Measurements from ENCODE around the gene SIRT4. TPM values are rescaled to one million over a fixed set of nuclear protein-coding genes. Genes with fewer than 3 reads are reported as not detected.
A peak's percentile ranks its signal among the peaks of the same experiment; 100 is the strongest.
"Not testable (repeated sequence)": the region's sequence is repeated elsewhere in the genome, so short reads cannot be mapped to it uniquely, and the experiment has no call there.

Gene SIRT4
- total RNA-seq, result 1 to 10 TPM; 2.8 to 5.8 TPM
- long read RNA-seq, partial matches to known transcripts, result 0 of 1 reads
- long read RNA-seq, other reads (novel, unspliced or antisense), result 0 of 1 reads

DNA sequence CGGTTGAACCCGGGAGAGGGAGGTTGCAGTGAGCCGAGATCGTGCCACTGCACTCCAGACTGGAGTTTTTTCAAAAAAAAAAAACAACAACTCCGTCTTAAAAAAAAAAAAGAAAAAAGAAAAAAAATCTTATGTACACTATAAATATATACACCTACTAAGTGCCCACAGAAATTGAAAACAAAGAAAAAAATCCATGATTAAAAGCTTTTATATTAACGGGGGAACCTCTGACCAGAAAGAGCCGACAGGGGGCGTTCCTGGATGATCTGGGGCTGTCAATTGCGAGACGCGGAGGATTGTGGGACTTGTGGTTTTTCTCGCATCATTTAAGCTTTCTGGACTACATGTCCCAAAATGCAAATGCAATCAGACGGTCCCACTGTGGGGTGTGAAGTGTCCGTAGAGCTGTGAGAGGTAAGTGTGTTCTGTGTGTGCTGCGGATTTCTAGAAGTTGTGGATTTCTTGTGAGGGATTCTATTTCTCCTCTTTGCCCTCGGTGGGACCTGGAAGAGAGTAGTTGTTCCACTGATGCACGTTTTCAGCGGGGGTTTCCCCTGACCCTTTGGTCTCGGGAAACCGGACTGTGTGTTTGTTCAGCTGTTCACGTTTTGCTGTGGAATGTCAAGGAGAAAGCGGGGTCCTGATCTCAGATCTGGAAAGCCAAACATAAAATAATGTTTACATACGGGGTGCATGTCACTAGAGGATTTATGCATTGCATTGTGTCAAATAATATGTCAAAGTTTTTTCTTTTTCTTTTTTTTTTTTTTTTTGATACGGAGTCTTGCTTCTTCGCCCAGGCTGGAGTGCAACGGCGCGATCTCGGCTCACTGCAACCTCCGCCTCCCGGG lies at the start of gene SIRT4:
Gene SIRT4 (plus strand): TSS at position 360 of the 854 bp plus-strand sequence. CDS start 1,241 bp downstream, outside the sequence.
- ATAC-seq, result peak; percentile 96 to 98
- DNase-seq, result peak; percentile 94
- intact Hi-C loops (cut with DNase I), result no loop called here

DNA sequence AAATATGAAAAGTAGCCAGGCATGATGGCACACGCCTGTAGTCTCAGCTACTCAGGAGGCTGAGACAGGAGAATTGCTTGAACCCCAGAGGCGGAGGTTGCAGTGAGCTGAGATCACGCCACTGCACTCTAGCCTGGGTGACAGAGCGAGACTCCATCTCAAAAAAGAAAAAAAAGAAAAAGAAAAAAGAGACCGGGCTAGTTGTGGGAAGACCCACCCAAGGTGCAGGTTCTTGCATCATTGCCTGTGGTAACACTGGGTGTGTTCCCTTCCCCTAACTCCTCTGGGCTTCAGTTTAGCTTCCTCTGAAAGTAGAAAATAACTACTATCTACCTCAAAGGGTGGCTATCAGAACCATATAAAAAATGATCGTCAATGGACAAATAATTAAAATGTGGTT lies 48.8 kb upstream of the SIRT4 start:
- DNase-seq; intact Hi-C loops (cut with DNase I); ATAC-seq: not testable (repeated sequence)

- intact Hi-C loops (cut with DNase I), result no loop called here
- ATAC-seq, result no peak
- no peak for DNase-seq
Measured at GRCh38 chr12:120254809-120255208, 47.3 kb upstream of the SIRT4 start.

- peak; percentile 82 to 83 for ATAC-seq
- intact Hi-C loops (cut with DNase I), result no loop called here
- DNase-seq, result peak; percentile 78
Measured at GRCh38 chr12:120257041-120257821, 44.9 kb upstream of the SIRT4 start.

- ATAC-seq (no peak), DNase-seq (no peak)
- intact Hi-C loops (cut with DNase I), result no loop called here
Measured at GRCh38 chr12:120258323-120258896, 43.7 kb upstream of the SIRT4 start.

GRCh38 chr12:120259418-120260202 lies 42.5 kb upstream of the SIRT4 start:
- intact Hi-C loops (cut with DNase I), result no loop called here
- no peak for DNase-seq
- ATAC-seq, result no peak

GRCh38 chr12:120260607-120261006 lies 41.5 kb upstream of the SIRT4 start:
- no peak for ATAC-seq
- intact Hi-C loops (cut with DNase I), result no loop called here
- DNase-seq, result no peak

DNA sequence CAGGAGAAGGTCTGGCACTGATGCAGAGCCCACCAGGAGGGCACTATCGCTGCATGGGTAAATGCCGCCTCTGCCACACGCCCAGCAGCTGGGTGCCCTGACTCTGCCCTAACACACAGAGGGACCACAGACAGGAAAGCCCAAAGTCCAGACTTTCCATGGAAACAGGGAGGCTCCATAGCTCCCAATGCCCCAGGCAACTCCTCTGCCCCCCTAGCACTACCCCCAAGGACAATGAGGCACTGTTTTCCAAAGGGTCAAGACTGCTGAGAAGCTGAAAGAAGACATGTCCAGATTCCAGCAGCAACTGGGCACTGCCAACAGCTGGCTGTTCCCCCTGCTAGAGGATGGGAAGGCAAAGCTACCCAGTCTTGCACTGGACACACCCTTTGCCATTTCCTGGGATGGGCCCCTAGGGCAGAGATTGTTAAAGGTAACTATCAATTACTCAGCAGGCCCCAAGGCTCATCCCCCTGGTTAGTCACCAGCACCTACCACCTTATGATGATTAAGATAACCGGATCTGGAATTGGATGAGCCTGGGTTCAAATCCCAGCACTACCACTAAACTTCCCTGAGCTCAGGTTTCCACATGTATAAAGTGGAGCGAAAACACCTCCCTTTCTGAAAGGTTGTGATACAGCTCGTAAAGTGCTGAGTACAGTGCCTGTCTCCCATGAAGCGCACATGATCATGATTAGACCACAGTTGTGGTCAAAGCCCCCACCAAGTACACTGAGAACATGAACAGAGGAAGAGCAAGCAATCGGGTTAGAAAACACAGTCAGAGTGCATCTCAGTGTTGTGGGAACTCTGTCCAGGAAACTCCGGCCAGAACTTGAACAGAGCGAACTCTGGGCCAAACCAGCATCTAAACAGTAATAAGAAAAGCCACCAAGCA lies 39.9 kb upstream of the SIRT4 start:
- DNase-seq, result no peak
- intact Hi-C loops (cut with DNase I), result no loop called here

DNA sequence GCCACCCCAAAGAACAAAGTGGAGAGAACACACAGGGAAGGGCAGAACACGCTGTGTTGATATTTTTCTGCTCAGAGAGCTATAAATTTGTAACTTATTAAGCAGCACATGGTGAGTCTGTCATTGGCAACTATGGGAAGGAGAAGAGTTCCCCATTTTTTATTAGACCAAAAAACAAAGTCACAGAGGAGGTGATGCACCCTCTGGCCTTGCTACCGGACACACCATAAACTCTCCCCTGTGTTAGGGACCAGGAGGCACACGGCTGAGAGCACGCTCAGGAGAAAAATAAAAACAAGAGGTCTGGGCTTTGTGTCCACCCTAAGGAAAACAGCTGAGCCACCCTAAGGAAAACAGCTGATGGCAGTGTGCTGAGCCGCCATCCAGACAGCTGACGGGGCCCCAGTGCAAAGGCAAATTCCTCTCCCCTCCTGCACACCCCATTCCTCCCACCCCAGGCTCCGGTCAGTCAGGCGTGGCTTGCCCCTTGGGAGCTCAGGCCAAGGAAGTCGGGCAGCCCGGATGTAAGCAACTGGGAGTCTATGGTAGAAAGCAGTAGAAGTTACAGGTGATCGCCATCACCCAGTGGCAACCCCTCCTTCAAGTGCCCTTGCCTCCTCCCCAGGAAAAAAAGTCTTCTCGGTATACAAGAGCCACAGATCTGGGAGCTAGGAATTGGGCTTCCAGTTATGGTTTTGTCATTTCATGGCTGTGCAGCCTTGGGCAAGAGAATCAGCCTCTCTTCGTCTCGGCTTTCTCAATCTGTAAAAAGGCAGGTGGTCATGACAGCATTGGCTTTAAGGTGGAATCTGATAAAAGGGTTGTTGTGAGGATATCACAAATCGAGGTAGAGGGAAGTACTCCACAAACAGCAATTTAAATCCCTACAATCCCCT lies 39.0 kb upstream of the SIRT4 start:
- peak in 1 of 2 donors; percentile 19 for ATAC-seq
- DNase-seq, result no peak
- intact Hi-C loops (cut with DNase I), result no loop called here

More for the DNA sequence above, 39.9 kb upstream of the SIRT4 start:
- ATAC-seq, result no peak

DNA sequence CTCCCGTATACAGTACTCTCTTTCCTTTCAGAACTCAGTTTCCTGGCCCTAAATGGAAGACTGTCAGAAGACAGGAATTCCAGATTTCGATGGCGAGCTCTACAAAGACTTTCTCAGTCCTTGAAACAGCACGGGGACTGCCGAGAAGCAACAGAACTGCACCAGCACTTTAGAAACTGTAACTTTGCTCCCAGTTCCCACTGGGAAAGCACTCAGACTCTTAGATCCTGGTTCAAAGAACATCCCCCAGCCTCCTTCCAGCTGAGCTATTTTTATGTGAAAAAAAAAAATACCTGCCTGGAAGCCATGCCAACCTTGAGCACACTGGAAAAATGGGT lies 38.4 kb upstream of the SIRT4 start:
- DNase-seq, result no peak
- intact Hi-C loops (cut with DNase I), result no loop called here
- ATAC-seq, result no peak

DNA sequence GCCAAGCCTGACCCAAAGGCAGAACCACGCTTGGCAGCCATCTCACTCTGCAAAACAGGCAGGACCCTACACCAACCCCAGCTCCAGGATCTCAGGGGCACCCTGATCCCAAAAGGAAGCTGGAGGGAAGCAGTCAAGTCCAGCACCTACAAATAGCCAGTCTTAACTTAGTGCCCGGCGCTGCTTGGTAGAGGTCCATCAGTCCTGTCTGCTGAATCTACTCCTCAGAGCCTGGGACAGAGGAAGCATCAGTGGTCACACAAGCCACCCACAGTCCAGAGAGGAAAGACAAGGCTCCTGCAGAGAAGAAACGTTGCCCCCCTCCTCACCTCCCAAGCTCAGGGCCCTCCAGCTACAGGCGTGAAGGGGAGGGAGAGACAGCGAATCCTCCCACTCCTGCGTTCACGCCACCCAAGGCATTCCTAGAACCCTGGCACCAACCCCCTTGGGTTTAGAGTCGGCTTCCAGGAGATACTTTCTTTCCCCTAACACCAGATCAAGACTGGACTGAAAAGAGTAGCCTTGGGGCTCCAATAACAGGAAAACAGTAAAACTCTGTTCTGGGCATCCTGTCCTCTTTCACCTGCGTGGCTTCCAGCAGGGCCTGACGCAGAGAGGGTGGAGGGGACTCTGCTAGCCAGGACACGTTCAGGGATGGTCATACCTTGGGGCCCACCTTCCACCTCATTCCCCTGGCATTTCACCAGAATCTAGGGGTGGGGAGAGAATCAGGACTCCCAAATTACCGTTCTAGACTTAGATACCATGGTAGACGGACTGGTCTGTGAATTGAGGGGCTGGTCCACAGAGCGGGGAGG lies 37.8 kb upstream of the SIRT4 start:
- peak in 1 of 2 donors; percentile 9 for ATAC-seq
- intact Hi-C loops (cut with DNase I), result no loop called here
- no peak for DNase-seq

DNA sequence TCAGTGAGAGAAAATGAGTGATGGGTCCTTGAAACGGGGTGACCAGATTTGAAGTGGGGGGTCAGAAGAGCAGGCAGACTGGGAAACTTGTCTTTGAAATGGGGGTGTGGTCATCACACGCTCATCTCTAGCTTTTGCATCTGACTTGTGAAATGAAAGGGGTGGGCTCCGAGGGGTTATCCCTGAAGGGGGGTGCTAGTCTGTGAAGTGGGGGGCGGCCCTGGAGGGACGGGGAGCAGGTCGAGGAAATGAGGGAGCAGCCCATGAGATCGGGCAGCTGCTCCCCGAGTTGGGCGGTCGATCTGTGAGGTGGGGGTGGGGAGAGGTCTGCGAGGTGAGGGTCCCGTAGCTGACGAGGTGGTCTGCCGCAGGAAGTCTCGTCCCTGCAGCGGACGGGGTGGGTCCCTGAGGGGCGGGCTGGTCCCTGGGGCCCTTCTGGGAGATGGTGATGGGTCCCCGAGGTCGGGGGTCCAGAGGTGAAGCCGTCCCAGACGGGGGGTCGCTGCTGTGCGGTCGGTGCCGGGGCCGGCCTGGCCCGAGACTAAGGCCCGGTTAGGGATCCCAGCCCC lies 37.1 kb upstream of the SIRT4 start:
- ATAC-seq (no peak), DNase-seq (no peak)
- intact Hi-C loops (cut with DNase I), result loop anchor here in 1 of 2 donors (1.0 kb wide), 1 partner anchor 37 kb away; no protein-coding TSS in a partner anchor

GRCh38 chr12:120265473-120266179 lies 36.5 kb upstream of the SIRT4 start, which contains the start of gene PXN:
TSS of gene PXN (minus strand) at chr12:120265730. CDS start at chr12:120265629, 101 bp downstream.
- intact Hi-C loops (cut with DNase I), result loop anchor here (1.0 kb wide), 1 partner anchor 37 kb away; no protein-coding TSS in a partner anchor
- peak; percentile 90 for DNase-seq

GRCh38 chr12:120266180-120266870 lies 35.8 kb upstream of the SIRT4 start:
- no peak for ATAC-seq
- intact Hi-C loops (cut with DNase I), result loop anchor here in 1 of 2 donors (1.0 kb wide), 1 partner anchor 38 kb away; no protein-coding TSS in a partner anchor
- no peak for DNase-seq

More at GRCh38 chr12:120265473-120266179, 36.5 kb upstream of the SIRT4 start, which contains the start of gene PXN:
- peak; percentile 87 to 92 for ATAC-seq
